NCI-H2081 (cell line): Measurements from ENCODE around the gene RCOR1.

ENCODE experiments used
- DNase-seq, 2 experiments: peaks; one replicate each; lab custom pipeline; 2025; lab: John Stamatoyannopoulos, UW

RCOR1 gene

GRCh38 chr14:102723650-102724049, 131.2 kb downstream of the RCOR1 start:
- DNase-seq: no peak

- DNase-seq: peak in 1 of 2 experiments; percentile 38
Observed at GRCh38 chr14:102726191-102726949, 133.9 kb downstream of the RCOR1 start.

- no peak for DNase-seq
Observed at GRCh38 chr14:102727336-102728095, 135.1 kb downstream of the RCOR1 start.

DNA sequence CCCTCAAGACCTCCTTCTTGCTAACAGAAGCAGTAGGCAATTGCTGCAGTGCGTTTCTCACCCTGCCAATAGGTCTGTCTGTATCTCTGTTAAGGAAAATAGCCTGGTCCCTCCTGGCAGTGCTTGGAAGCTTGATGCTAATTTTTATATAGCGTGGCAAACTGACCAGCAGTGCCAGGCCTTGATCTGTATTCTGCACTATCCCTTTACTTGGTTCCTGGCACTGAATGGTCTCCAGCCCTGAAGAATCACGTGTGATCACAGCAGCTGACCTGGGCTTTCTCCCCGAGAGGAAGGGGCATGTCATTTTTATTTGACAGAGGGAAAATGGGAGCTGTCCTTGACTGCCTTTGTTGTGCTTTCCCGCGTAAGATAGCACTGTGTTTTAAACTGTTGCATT, 136.1 kb downstream of the RCOR1 start:
- DNase-seq: no peak

DNA sequence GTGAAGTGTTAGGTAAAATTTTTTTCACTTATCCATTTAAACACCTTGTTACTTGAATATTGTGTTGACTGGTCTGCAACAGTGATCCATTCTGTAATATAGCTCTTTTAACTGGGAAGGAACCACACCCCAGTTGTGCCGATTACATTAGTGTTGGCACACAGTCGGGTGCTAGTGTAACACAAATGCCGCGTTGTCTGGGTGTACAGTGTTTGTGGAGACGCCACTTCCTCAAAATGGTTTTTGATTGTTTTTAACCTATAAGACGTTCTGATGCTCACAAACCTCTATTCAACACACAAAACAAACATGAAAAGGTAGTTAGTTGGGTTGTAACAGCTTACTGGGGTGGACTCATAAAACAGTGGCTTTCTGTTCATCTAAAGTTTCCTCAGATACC, 136.8 kb downstream of the RCOR1 start:
- no peak for DNase-seq

GRCh38 chr14:102729825-102730224, 137.4 kb downstream of the RCOR1 start:
- no peak for DNase-seq

DNA sequence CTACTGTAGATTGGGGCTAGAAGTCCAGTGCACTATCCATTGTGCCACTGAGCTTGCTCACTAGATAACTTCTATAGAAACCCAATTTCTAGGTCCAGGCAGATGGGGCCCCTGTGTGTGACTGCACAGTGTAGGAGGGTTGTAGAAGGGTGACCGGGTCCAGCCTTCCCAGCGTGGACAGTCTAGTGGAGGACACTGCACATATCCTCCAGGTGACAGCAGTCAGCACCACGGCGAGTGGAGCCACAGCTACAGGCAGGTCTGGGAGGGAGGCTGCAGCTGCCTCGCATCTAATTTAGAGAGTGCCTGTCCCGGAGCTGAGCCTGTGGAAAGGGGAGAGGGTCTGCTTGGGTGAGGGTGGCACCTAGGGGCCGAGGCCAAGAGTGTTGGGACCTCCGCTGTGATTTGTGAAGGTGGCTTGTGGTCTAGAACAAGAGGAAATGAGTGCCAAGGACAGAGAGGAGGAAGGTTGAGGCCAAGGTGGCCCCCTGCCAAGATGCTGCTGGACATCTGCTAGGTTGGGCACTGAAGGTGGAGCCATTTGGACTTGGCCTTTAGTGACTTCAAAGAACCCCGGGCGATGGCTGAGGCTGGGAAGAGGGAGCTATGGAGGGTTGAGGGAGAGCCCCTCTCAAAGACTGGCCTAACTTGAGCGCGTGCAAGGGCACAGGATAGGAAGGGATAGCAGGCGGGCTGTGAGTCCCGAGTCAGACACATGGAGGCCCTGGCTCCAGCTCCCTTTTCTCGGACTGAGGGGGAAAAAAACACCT, 138.8 kb downstream of the RCOR1 start:
- no peak for DNase-seq

GRCh38 chr14:102731871-102732800, 139.7 kb downstream of the RCOR1 start:
- DNase-seq: no peak

DNA sequence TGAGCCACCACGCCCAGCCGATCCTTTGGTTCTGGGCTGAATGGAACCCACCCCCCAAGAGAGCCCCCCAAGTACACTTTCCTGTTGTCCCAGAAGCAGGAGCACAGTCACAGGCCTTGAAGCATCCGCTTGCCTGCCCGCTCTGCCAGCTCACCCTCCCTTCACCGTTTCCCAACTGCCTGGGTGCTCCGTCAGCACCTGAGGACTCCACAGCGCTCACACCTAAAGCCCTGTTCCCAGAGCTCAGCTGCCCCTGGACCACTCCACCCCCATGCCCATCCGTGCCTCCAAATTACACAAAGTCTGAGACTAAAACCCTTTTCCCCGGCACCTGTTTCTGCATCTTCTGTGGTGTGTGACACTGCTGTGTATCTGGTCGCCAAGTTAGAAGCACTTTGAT, 140.5 kb downstream of the RCOR1 start:
- DNase-seq: no peak

- no peak for DNase-seq
Observed at GRCh38 chr14:102733326-102733725, 140.9 kb downstream of the RCOR1 start.

GRCh38 chr14:102734436-102734835, 142.0 kb downstream of the RCOR1 start:
- no peak for DNase-seq

GRCh38 chr14:102736956-102737355, 144.5 kb downstream of the RCOR1 start:
- DNase-seq: no peak

GRCh38 chr14:102737402-102738372, 145.2 kb downstream of the RCOR1 start:
- DNase-seq: no peak

DNA sequence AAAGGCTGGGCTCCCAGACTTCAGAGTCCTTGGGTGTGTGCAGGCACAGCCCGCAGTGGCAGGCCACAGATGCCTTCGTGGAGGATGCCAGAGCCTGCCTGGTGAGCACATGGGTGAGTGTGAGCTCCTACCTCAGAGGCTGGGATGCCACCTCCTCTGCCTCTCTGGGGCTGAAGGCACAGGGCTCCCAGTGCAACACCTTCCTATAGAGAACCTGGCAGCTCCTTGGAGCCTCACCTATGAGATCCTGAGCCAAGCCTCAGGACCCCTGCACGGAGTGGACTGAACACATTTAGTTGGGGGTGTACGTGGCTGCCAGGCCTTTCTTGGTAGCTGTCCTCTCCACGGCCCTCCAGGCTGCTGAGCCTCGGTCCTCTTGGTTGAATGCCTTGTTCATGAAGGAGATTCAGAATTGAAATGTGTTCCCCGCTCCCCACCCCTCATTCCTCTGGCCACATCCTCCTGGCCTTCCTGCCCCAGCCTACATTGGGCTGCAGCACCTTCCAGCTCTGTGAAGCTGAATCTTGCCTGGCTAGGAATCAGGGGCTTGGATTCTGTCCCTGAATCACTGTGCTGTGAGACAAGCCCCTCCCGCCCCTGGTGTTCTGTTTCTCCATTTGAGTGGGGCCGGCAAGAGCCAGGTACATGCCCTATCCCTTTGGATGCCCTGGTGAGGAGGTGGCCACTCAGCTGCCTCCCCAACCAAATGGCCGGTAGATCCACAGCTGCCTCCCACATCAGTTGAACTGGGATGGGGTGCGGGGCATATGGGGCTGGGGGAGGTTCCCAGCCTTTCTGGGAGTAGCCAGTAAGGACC, 146.1 kb downstream of the RCOR1 start:
- DNase-seq: no peak

- DNase-seq: no peak
Observed at GRCh38 chr14:102739190-102739469, 146.7 kb downstream of the RCOR1 start.

DNA sequence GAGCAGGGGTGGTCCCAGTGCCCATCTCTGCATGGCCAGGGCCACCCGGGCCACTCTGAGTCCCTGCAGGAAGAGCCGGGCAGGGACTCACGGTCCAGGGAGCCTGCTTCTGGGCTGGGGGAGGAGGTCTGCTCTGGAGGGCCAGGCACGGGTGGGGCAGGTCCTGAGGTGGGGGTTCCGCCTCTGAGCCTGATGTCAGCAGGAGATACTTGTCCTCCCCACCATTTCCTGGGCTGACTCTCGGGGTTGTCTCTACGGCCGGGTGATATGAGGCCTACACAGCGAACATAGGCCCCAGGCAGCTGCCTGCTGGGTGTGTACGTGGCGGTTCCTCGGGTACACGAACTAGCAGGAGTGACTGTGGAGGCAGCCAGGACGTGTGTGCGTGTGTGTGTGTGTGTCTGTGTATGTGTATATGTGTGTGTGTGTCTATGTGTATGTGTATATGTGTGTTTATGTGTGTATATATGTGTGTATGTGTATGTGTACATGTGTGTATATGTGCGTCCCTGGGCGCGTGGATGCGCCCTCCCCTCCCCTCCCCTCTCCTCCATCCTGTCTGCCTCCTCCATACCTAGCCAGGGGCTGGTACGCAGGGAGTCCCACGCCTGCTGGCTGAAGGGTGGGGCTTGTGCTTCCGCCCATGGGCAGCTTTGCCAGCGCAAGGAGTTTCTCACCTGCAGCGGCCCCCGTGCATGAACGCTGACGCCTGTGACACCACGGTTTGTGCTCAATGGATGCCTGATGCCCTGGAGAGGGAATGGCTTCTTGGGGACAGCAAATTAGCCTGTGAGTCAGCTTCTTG, 154.4 kb downstream of the RCOR1 start:
- no peak for DNase-seq

- no peak for DNase-seq
Observed at GRCh38 chr14:102748806-102749205, 156.4 kb downstream of the RCOR1 start.

DNA sequence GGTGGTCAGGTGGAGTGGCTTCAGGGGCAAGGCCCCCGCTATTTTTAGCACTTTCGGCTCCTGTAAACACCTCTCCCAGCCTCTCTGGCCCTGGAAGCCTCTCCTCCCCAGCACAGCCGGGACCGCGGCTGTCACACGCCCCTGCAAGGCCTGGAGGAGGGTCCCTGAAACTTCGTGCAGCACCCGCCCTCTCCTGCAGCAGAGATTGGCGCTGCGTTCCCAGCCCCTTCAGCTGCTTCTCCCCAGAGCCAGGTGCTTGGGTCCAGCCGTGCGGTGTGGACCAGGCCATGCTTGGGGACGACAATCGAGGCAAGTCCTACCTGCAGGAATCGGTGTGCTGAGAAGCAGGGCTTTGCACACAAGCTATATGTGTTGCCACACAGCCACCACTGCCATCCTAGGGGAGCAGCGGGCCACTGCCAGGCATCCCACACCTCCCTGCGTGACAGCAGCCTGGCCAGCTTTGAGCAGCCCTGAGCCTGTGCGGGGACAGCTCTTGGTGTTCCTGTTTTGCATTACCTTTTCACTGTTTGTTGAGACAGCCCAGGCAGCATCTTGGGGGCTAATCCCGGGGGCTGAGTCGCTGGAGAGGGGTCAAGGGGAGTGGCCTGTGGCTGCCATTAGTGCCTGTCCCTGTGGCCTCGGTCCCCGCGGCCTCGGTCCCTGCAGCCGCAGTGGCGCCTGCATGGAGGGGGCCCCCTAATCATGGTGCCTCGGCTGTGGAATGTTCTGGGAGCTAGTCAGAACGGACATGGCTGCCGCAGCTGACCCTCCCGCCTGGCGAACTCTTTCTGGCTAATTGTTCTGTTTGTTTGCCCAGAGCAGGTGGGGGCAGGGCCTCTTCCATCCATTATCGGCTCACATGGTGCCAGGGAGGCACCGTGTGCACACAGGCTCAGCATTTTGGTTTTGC, 157.2 kb downstream of the RCOR1 start:
- peak; percentile 14 to 67 for DNase-seq
